ENCODE results near the gene SPAG16.
"Not testable (repeated sequence)": the region's sequence is repeated elsewhere in the genome, so short reads cannot be mapped to it uniquely, and the experiment has no call there.

Gene SPAG16

GRCh38 chr2:213562539-213563180 is 278.4 kb downstream of the SPAG16 start:
- no peak for DNase-seq

DNA sequence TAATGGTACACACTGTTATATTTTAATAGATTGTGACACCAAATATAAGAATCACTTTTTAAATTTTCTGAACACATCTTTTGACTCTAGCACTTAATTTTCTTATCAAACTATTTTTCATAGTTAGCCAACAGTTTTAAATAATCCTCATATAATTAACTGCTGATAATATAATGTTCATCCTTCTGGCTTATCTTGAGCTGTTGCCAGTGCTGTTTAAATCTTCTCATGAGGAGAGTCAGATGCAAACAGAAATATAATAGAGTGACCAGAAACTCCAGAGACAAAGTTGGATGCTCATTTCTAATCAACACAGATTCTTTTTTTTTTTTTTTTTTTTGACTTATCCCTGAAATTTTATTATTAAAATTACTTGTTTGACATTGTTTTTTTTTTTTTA is 282.6 kb downstream of the SPAG16 start:
- DNase-seq = no peak

GRCh38 chr2:213609570-213610170 is 325.4 kb downstream of the SPAG16 start:
- DNase-seq = no peak

- no peak for DNase-seq
Measured at GRCh38 chr2:213627054-213627710, 342.9 kb downstream of the SPAG16 start.

DNA sequence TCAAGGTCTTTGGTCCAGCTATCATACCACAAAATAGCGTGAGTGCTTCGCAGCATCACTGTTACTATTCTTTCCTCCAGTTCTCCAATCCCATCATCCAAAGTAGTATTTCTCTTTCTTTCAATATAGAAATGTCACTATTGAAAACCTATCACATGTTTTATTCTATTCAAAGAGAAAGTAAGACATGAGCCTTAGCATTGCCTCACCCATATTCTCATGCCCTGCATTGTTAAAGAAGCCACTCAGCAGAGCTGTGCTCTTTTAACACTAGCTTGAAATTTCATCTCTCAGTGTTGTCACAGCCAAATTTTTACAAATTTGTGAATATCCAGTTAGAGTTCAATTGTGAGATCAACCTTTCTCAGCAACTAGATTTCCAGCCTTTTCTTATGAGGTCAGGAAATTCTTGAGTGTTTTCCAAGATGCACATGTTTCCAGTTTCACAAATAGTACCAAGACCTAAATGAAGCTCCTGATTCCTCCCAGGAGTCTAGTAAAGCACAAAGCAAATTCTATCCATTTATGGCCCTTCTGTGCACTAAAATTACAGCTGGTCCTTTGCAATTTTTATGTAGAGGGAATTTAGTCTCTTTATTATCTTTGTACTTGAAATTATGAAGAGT is 343.7 kb downstream of the SPAG16 start:
- no peak for DNase-seq

DNA sequence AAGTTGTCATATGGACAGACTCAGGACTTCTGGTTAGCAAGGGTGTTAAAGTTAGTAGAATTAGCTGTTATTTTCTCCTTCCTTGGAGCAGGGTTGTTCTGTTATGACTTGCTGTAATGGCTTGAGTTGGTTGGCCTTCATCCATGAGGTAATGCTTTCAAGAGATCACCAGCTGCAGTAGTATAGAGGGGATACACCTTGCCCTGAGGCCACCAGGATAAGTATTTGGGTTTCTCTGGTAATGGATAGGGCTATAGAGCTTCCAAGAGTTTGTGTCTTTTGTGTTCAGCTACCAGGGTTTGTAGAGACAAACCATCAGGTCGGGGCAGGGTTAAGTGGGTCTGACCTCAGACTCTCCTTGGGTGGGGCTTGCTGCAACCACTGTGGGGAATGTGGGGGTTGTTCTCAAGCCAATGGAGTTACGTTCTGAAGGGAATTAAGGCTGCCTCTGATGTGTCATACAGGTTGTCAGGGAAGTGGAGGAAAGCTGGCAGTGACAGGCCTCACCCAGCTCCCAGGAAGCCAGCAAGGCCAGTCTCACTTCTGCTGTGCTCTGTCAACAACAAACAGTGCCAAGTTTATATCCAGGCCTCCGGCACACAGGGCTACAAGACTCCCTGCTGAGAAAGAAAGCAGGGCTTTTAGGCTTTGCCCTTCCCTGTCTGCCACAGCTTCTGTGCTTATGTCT is 356.6 kb downstream of the SPAG16 start:
- no peak for DNase-seq

GRCh38 chr2:213644926-213645325 is 360.7 kb downstream of the SPAG16 start:
- DNase-seq = no peak

DNA sequence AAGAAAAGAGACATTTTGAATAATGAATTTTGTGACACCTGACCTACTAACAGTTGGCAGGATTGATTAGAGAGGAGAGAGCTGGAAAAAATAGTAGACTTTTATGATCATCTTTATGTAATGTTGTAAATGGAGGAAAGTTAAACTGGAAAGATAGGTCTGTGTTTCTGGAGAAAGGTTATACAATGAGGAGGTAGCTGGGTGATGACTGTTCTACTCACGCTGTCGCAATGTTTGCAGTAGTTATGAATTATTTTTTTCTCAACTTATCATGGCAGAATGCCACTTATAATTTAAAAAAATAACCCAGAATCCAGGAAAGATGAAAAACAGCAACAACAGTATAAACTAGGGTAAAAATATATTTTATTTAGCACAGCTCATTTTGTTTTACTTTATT is 364.9 kb downstream of the SPAG16 start:
- no peak for DNase-seq

DNA sequence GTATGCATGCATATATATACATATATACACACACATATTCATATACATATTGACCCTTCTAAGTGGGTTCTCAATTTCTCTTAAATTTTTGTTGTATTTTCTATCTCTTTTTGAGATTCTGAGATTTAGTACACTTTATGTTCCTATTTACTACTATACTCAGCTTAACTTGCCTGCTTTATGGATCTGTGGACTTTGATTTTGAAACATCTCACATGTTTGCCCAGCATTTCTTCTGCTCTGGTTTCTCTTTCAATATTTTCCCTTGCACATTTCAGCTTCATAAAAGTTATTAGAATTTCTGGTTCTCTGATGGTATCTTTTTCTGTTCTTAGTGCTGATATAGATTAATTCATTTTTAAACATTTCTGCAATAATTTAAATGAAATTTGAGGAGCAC is 380.6 kb downstream of the SPAG16 start:
- no peak for DNase-seq

DNA sequence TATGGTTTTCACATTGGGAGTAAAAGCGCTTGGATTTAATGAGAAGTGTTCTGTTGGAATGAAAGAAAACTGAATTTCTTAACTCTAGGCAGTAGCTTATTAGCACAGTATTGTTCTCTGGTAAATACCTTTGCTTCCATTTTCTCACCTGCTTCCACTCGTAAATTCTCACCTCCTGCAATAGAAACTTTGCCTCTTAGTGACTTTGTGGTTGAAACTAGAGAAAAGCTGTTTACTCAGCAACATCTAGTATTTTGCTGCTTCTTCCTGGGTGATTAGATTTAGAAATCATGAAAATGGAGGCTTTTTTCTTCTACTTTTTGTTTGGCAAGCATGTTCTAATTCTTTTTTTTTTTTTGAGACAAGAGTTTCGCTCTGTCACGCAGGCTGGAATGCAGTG is 385.4 kb downstream of the SPAG16 start:
- no peak for DNase-seq

DNA sequence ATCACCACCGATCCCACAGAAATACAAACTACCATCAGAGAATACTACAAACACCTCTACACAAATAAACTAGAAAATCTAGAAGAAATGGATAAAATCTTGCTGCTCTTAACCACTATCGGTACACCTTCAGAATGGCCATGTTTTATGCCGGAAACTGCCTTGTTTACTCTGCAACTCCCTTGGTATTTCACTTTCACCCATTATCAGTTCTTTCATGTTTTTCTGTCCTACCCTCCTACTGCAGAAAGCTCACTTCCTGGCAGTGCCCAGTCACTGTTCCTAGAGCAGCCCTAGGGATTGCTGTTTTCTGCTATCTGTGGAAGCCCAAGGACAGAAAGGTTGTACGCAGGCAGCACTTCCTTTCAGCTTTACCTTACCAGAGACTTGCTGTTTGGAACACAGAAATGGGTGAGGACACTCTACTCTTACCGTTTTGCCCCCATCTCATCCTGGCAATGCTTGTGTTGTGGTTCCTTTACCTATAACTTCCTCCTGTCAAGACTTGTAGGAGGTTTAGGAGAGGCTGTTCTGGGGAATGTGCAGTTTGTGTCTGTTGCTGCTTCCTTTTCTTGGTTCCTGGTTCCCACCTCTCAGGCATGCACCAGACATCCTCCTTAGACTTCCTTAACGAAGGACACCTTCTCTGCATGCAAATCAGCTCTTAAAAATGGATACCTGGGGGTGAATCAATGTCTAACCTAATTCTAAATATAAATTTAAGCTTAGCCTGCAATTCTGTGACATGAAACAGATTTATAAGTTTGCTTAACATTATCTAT is 394.4 kb downstream of the SPAG16 start:
- DNase-seq = no peak

GRCh38 chr2:213679894-213680293 is 395.6 kb downstream of the SPAG16 start:
- DNase-seq = no peak

DNA sequence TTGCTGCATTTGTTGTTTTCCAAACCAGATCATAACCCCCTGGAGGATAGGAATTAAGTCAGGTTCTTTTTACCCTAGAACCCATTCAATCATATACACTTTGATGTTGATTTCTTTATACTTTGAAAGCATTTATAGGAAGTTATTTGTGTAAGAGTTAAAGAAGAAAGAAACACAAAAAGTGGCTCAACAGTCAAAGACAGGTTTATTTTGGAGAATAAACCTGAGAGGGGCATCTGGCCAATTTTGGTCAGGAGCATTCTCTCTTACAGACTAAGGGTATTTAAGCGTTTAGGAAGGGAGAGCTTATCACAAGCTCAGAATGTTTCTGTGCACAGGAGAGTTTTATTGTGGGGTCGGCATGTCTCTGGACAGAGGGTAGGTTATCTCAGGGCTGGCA is 398.0 kb downstream of the SPAG16 start:
- DNase-seq = no peak

GRCh38 chr2:213688133-213688532 is 403.9 kb downstream of the SPAG16 start:
- no peak for DNase-seq

DNA sequence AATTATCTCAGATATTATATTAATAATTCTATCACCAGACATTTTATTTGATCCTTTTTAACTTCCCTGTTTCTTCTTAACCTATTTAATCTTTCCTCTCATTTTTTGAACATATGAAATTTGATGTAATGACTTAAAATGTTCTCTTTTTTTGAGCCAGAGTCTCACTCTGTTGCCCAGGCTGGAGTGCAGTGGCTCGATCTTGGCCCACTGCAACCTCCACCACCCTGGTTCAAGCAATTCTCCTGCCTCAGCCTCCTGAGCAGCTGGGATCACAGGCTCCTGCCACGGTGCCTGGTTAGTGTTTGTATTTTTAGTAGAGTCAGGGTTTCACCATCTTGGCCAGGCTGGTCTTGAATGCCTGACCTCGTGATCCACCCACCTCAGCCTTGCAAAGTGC is 404.6 kb downstream of the SPAG16 start:
- not testable (repeated sequence) for DNase-seq

- no peak for DNase-seq
Measured at GRCh38 chr2:213689585-213689984, 405.3 kb downstream of the SPAG16 start.

DNA sequence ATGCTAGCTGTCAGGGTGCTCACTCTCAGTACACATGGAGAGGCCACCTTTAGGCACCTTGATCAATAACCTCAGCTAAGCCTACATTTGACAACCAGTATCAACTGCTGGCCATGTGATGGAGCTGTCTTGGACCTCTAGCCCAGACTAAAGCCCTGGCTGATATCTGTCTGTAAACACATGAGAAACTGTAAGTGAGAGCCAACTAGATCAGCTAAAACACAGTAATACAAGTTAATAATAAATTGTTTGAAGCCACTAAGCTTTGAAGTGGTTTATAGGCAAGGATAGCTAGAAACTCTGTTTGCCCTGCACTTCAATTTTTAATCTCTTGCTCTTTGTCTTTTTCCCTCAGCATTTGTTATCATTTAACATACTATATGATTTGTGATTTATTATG is 407.1 kb downstream of the SPAG16 start:
- no peak for DNase-seq

- DNase-seq = no peak
Measured at GRCh38 chr2:213696442-213696841, 412.2 kb downstream of the SPAG16 start.

- not testable (repeated sequence) for DNase-seq
Measured at GRCh38 chr2:213701365-213701764, 417.1 kb downstream of the SPAG16 start.

GRCh38 chr2:213703406-213704098 is 419.3 kb downstream of the SPAG16 start:
- no peak for DNase-seq

DNA sequence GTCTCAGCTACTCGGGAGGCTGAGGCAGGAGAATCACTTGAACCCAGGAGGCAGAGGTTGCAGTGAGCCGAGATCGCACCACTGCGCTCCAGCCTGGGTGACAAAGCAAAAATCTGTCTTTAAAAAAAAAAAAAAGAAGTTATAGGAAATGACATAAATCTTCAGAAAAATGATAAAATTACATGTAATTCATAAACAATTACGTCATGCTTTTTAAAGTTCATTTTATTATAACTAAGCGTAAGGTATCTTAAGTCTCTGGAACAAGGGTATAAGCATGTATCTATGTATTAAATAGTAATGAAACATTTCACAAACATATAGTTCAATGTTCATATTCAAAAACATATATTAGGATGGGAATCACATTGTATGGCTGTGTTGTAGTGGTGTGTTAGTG is 425.9 kb downstream of the SPAG16 start:
- no peak for DNase-seq

GRCh38 chr2:213718411-213718810 is 434.1 kb downstream of the SPAG16 start:
- DNase-seq = not testable (repeated sequence)

Measured in NK-92 treated with Interleukin-12 subunit alpha and Interleukin-12 subunit beta, amount 100 ng/mL, for 24 hours (cell line).